Mesenchymal stem cell (in vitro differentiated cells and primary cell): ENCODE results near the gene VN1R2.

Experiments used
- DNase-seq: peaks from one replicate; pipeline ENCODE4 v3.0.0-alpha.2; 2013
- H2AFZ ChIP-seq: one replicate; pipeline ENCODE4 v1.6.1; 2013; ENCODE audit warnings: low read depth, mild to moderate bottlenecking, control low read depth, inconsistent platforms, low read length, moderate library complexity
- H2AK5ac ChIP-seq: 2 replicates; pipeline ENCODE4 v1.6.1; 2013; ENCODE audit warnings: low read length, moderate library complexity, mild to moderate bottlenecking, inconsistent platforms; ENCODE audit not compliant: severe bottlenecking
- H2BK120ac ChIP-seq: one replicate; pipeline ENCODE4 v1.6.1; 2013; ENCODE audit warnings: low read depth, mild to moderate bottlenecking, inconsistent platforms, low read length, moderate library complexity
- H2BK12ac ChIP-seq, 2 experiments: one replicate each; pipeline ENCODE4 v1.6.1; 2013; ENCODE audit warnings: inconsistent platforms in 2 of 2, low read length in 2 of 2, mild to moderate bottlenecking in 2 of 2, moderate library complexity in 2 of 2, control low read depth in 1 of 2
- H2BK15ac ChIP-seq: one replicate; pipeline ENCODE4 v1.6.1; 2013; ENCODE audit warnings: mild to moderate bottlenecking, low read depth, inconsistent platforms; ENCODE audit not compliant: poor library complexity, severe bottlenecking
- H2BK5ac ChIP-seq: 2 replicates; pipeline ENCODE4 v1.6.1; 2013; ENCODE audit warnings: low read depth, mild to moderate bottlenecking, low read length, control low read depth, inconsistent platforms; ENCODE audit not compliant: poor library complexity, severe bottlenecking
- H3K14ac ChIP-seq, 2 experiments: one replicate each; pipeline ENCODE4 v1.6.1; 2013; ENCODE audit warnings: inconsistent platforms in 2 of 2, low read length in 2 of 2, control low read depth in 1 of 2, mild to moderate bottlenecking in 1 of 2, moderate library complexity in 1 of 2
- H3K18ac ChIP-seq, 2 experiments: one replicate each; pipeline ENCODE4 v1.6.1; 2013; ENCODE audit warnings: inconsistent platforms in 2 of 2, low read length in 2 of 2, control low read depth in 1 of 2, low read depth in 1 of 2, mild to moderate bottlenecking in 1 of 2
- H3K23ac ChIP-seq, 2 experiments: one replicate each; pipeline ENCODE4 v1.6.1; 2013; ENCODE audit warnings: inconsistent platforms in 2 of 2, low read length in 2 of 2, mild to moderate bottlenecking in 2 of 2, moderate library complexity in 2 of 2, control low read depth in 1 of 2
- H3K27ac ChIP-seq: 2 replicates; pipeline ENCODE4 v1.5.1; 2013; ENCODE audit warnings: mild to moderate bottlenecking, moderate library complexity, low read length, control low read depth, inconsistent platforms; ENCODE audit not compliant: poor library complexity, severe bottlenecking
- H3K27me3 ChIP-seq, 2 experiments: 2 replicates each; pipeline versions ENCODE4 v1.6.1 to v1.7.0; 2013; ENCODE audit warnings: low read length in 2 of 2, mild to moderate bottlenecking in 2 of 2, moderate library complexity in 2 of 2, control low read depth in 1 of 2, inconsistent platforms in 1 of 2; ENCODE audit not compliant: control insufficient read depth in 1 of 2, insufficient read depth in 1 of 2
- H3K36me3 ChIP-seq, 2 experiments: 2 replicates each; pipeline versions ENCODE4 v1.6.1 to v1.7.0; 2013; ENCODE audit warnings: low read length in 2 of 2, control low read depth in 1 of 2, inconsistent platforms in 1 of 2, low read depth in 1 of 2, mild to moderate bottlenecking in 1 of 2; ENCODE audit not compliant: insufficient read depth in 2 of 2, control insufficient read depth in 1 of 2
- H3K4ac ChIP-seq, 2 experiments: one replicate each; pipeline ENCODE4 v1.6.1; 2013; ENCODE audit warnings: inconsistent platforms in 2 of 2, low read length in 2 of 2, mild to moderate bottlenecking in 2 of 2, moderate library complexity in 2 of 2, control low read depth in 1 of 2, low read depth in 1 of 2
- H3K4me1 ChIP-seq: 2 replicates; pipeline ENCODE4 v1.6.1; 2013; ENCODE audit warnings: low read depth, low read length, control low read depth; ENCODE audit not compliant: control insufficient read depth, insufficient read depth
- H3K4me2 ChIP-seq: 2 replicates; pipeline ENCODE4 v1.6.1; 2013; ENCODE audit warnings: low read length, mild to moderate bottlenecking, inconsistent platforms; ENCODE audit not compliant: poor library complexity, severe bottlenecking
- H3K4me3 ChIP-seq, 2 experiments: 2 replicates each; pipeline versions ENCODE4 v1.5.1 to v1.7.0; 2013; ENCODE audit warnings: low read length in 2 of 2, mild to moderate bottlenecking in 2 of 2, control low read depth in 1 of 2, low read depth in 1 of 2; ENCODE audit not compliant: insufficient read depth in 1 of 2
- H3K79me1 ChIP-seq: replicated peaks from 2 replicates; pipeline ENCODE4 v1.6.1; 2013; ENCODE audit warnings: mild to moderate bottlenecking, control low read depth, low read length, inconsistent platforms; ENCODE audit not compliant: poor library complexity, severe bottlenecking
- H3K9ac ChIP-seq: 2 replicates; pipeline ENCODE4 v1.7.0; 2013; ENCODE audit warnings: mild to moderate bottlenecking, low read length, moderate library complexity
- H3K9me3 ChIP-seq: 2 replicates; pipeline ENCODE4 v1.7.0; 2013; ENCODE audit warnings: mild to moderate bottlenecking, low read length; ENCODE audit not compliant: control insufficient read depth
- H4K8ac ChIP-seq: one replicate; pipeline ENCODE4 v1.6.1; 2013; ENCODE audit warnings: inconsistent platforms, mild to moderate bottlenecking, low read length, moderate library complexity
- H4K91ac ChIP-seq: one replicate; pipeline ENCODE4 v1.6.1; 2013; ENCODE audit warnings: mild to moderate bottlenecking, low read length, inconsistent platforms
- WGBS: methylation state at CpG from one replicate; pipeline ENCODE4 v1.1.7; 2013; ENCODE audit warnings: mixed read lengths; 5-methylcytosine and 5-hydroxymethylcytosine counted together

Gene VN1R2

GRCh38 chr19:53224606-53225005, 33.5 kb upstream of the VN1R2 start:
- no peak overlapping the region for H2AFZ ChIP-seq
- no peak overlapping the region for H2BK15ac ChIP-seq
- no peak overlapping the region for H3K9ac ChIP-seq
- no peak overlapping the region for H2AK5ac ChIP-seq
- H3K4ac ChIP-seq, result no peak overlapping the region
- H3K9me3 ChIP-seq, result peaks cover 62% of the 10 kb centered on the region
- H3K4me2 ChIP-seq, result no peak overlapping the region
- H2BK5ac ChIP-seq, result no peak overlapping the region
- H2BK120ac ChIP-seq, result no peak overlapping the region
- no peak overlapping the region for H4K91ac ChIP-seq
- no peak for DNase-seq
- H3K79me1 ChIP-seq, result no peaks in the 10 kb centered on the region
- no peaks in the 10 kb centered on the region for H3K36me3 ChIP-seq
- no peaks in the 10 kb centered on the region for H3K4me1 ChIP-seq
- no peak overlapping the region for H3K27ac ChIP-seq
- WGBS, result 92% methylated on average over 12 of the region's 20 CpGs
- H3K14ac ChIP-seq, result no peak overlapping the region
- H4K8ac ChIP-seq, result no peak overlapping the region
- no peak overlapping the region for H3K4me3 ChIP-seq
- H3K27me3 ChIP-seq, result no peaks in the 10 kb centered on the region
- no peak overlapping the region for H2BK12ac ChIP-seq
- H3K18ac ChIP-seq, result no peak overlapping the region
- H3K23ac ChIP-seq, result no peak overlapping the region

DNA sequence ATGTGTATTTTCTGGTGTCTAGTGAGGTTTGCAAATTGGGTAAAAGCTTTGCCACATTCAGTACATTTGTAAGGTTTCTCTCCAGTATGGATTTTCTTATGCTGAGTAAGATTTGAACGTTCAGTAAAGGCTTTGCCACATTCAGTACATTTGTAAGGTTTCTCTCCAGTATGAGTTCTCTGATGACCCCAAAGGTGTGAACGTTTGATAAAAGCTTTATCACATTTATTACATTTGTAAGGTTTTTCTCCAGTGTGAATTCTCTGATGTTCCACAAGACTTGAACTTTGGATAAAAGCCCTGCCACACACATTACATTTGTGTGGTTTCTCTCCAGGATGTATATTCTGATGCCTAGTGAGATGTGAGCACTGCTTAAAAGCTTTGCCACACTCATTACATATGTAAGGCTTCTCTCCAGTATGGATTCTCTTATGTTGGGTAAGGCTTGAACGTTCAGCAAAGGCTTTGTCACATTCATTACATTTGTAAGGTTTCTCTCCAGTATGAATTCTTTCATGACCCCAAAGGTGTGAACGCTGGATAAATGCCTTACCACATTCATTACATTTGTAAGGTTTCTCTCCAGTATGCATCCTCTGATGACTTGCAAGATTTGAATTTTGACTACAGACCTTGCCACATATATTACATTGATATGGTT, 20.8 kb upstream of the VN1R2 start:
- H2BK5ac ChIP-seq, result no peak overlapping the region
- WGBS, result 92% methylated on average over 3 of the region's 4 CpGs
- no peak overlapping the region for H4K8ac ChIP-seq
- no peak overlapping the region for H3K23ac ChIP-seq
- no peak overlapping the region for H2BK120ac ChIP-seq
- no peak overlapping the region for H3K14ac ChIP-seq
- H3K27ac ChIP-seq, result no peak overlapping the region
- no peak overlapping the region for H2AK5ac ChIP-seq
- no peak overlapping the region for H2BK12ac ChIP-seq
- no peaks in the 10 kb centered on the region for H3K27me3 ChIP-seq
- no peak overlapping the region for H2AFZ ChIP-seq
- H3K9ac ChIP-seq, result no peak overlapping the region
- no peaks in the 10 kb centered on the region for H3K4me1 ChIP-seq
- H3K18ac ChIP-seq, result no peak overlapping the region
- H3K36me3 ChIP-seq, result peaks cover 16 to 46% of the 10 kb centered on the region in 2 experiments
- H3K4ac ChIP-seq, result no peak overlapping the region
- DNase-seq, result no peak
- H2BK15ac ChIP-seq, result no peak overlapping the region
- H4K91ac ChIP-seq, result no peak overlapping the region
- peak overlapping the region in 1 of 2 experiments; percentile 50 for H3K4me3 ChIP-seq
- no peak overlapping the region for H3K4me2 ChIP-seq
- H3K79me1 ChIP-seq, result no peaks in the 10 kb centered on the region
- peaks cover 95% of the 10 kb centered on the region for H3K9me3 ChIP-seq

DNA sequence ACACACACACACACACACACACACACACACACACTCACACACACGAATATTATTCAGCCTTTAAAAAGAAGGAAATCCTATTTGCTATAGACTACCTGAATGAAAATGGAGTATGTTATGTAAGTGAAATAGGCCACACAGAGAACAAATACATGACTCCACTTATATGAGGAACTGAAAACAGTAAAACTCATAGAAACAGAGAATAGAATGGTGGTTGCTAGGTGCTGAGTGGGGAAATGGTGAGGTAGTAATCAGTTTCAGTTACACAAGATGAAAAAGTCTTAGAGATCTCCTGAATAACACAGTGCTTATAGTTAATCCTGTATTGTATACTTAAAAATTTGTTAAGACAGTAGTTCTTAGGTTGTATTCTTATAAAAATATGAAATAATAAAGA, 11.6 kb upstream of the VN1R2 start:
- no peak overlapping the region for H2BK15ac ChIP-seq
- no peak overlapping the region for H2AK5ac ChIP-seq
- no peak for DNase-seq
- no peak overlapping the region for H2BK12ac ChIP-seq
- H3K36me3 ChIP-seq, result peaks cover 15 to 81% of the 10 kb centered on the region in 2 experiments
- H3K9ac ChIP-seq, result no peak overlapping the region
- no peak overlapping the region for H3K4me2 ChIP-seq
- no peaks in the 10 kb centered on the region for H3K27me3 ChIP-seq
- no peak overlapping the region for H2BK5ac ChIP-seq
- no peak overlapping the region for H3K27ac ChIP-seq
- no CpG with 5 or more reads among the region's 1 CpG for WGBS
- no peak overlapping the region for H2AFZ ChIP-seq
- no peak overlapping the region for H4K8ac ChIP-seq
- H3K18ac ChIP-seq, result no peak overlapping the region
- H3K4me1 ChIP-seq, result no peaks in the 10 kb centered on the region
- no peak overlapping the region for H3K23ac ChIP-seq
- H3K79me1 ChIP-seq, result peaks cover 5% of the 10 kb centered on the region
- no peak overlapping the region for H4K91ac ChIP-seq
- H3K14ac ChIP-seq, result no peak overlapping the region
- no peak overlapping the region for H2BK120ac ChIP-seq
- no peak overlapping the region for H3K4me3 ChIP-seq
- peaks cover 90% of the 10 kb centered on the region for H3K9me3 ChIP-seq
- no peak overlapping the region for H3K4ac ChIP-seq

DNA sequence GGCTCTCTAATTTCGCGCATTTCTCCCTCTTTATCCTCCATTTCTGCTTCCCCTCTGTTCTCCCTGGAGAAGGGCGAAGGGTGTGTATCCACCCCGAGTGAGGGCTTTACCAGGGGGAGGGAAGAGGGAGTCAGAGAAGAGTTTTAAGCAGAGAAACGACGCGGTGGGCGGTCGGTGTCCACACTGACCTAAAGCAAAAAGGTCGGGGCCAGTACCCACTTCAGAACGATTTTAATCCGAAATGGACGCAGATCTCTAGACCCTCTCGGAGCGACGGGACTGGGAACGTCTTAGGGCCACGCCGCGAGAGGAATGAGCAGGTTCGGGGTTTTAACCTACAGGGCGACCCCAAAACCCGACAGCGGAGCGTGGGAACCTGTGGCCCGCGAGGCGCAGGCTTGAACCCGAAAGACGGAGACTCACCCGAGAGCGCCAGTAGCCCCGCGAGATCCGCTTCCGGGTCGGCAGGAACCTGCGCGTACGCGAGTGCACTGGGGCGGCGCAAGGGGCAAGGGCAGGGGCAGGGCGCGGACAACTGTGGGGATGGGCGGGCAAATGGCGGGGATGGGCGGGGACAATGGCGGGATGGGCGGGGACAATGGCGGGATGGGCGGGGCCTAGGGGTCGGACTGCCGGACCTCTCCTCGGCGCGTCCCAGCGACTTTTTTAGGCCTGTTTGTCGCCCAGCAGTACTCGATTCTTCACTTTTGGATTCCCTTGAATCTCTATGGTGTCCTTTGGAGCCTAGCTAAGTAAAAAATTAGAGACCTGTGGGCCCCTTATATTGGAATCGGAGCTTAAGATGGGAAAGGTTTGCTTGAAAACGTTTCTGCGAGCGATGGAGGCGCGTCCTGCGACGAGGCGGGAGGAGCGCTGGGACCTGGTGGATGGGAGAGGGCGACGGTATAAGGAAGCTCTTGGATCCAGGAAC, 3.4 kb upstream of the VN1R2 start, which contains the start of gene ZNF677:
ZNF677 (minus strand) TSS at position 463 of the 931 bp plus-strand sequence. CDS start 3,323 bp downstream, outside the sequence.
- Histone ChIP-seq H3K27ac (peak within 1 kb of the TSS; percentile 71), H3K4me2 (peak within 1 kb of the TSS; percentile 80)
- WGBS, result 6% methylated on average over 70 of the region's 72 CpGs

More for the DNA sequence above, 3.4 kb upstream of the VN1R2 start, which contains the start of gene ZNF677:
- Histone ChIP-seq H3K36me3 (peaks cover 9 to 33% of the 10 kb centered on the region in 2 experiments), H2BK15ac (no peak within 1 kb of the TSS), H3K23ac (no peak within 1 kb of the TSS), H3K27me3 (no peaks in the 10 kb centered on the region), H2AK5ac (no peak within 1 kb of the TSS), H2AFZ (peak within 1 kb of the TSS; percentile 93), H2BK5ac (no peak within 1 kb of the TSS), H3K4me3 (peak within 1 kb of the TSS; percentile 94 to 98), H3K4me1 (peaks cover 2% of the 10 kb centered on the region), H2BK12ac (no peak within 1 kb of the TSS), H3K9me3 (peaks cover 46% of the 10 kb centered on the region), H4K8ac (peak within 1 kb of the TSS; percentile 93), H4K91ac (no peak within 1 kb of the TSS), H3K9ac (peak within 1 kb of the TSS; percentile 95), H3K79me1 (peaks cover 7% of the 10 kb centered on the region), H3K18ac (peak within 1 kb of the TSS; percentile 37 to 81), H2BK120ac (no peak within 1 kb of the TSS), H3K14ac (peak within 1 kb of the TSS in 1 of 2 experiments; percentile 70), H3K4ac (peak within 1 kb of the TSS; percentile 46 to 85)
- peak; percentile 76 for DNase-seq
